Motor neuron (in vitro differentiated cells): ENCODE results near the gene TPT1. TPM values are rescaled to one million over a fixed set of nuclear protein-coding genes. Genes with fewer than 3 reads are reported as not detected.
A peak's percentile ranks its signal among the peaks of the same experiment; 100 is the strongest.

ENCODE experiments used
- ATAC-seq, 8 experiments: fragments of 200-7000 bp; cut with Tn5 transposase; replicated peaks in 6 of 8; 2 replicates each; pipeline ENCODE4 v1.8.0; 2021; ENCODE audit warnings: mild to moderate bottlenecking in 8 of 8, moderate library complexity in 8 of 8
- H3K27ac ChIP-seq, 2 donors: fragments of 250-450 bp; sonication (Bioruptor Pico); 2 replicates each; pipeline ENCODE4 v1.9.0; 2021; ENCODE audit warnings: antibody characterized with exemption in 2 of 2, mild to moderate bottlenecking in 2 of 2, moderate library complexity in 1 of 2
- H3K4me1 ChIP-seq, 2 donors: fragments of 250-450 bp; sonication (Bioruptor Pico); replicated peaks in 1 of 2; 2 replicates each; pipeline ENCODE4 v1.6.1; 2021; ENCODE audit warnings: antibody characterized with exemption in 2 of 2, mild to moderate bottlenecking in 2 of 2, moderate library complexity in 1 of 2
- H3K4me3 ChIP-seq, 5 donors: fragments of 250-450 bp; sonication (Bioruptor Pico); 2 replicates each; pipeline ENCODE4 v1.9.0; 2021; ENCODE audit warnings: antibody characterized with exemption in 5 of 5, mild to moderate bottlenecking in 5 of 5, moderate library complexity in 4 of 5
- WGBS, 10 experiments: fragments of 450-650 bp; shearing (Covaris generic); methylation state at CpG; one replicate each; pipeline ENCODE4 v1.0.0; 2022; 5-methylcytosine and 5-hydroxymethylcytosine counted together
- in situ Hi-C, 9 experiments: fragments of 400-800 bp; cut with MboI; loops; one replicate each; pipeline ENCODE4 v1.15.0; 2021; ENCODE audit warnings: low sequenced_read_pairs in 9 of 9, low pct_unique_long_range_greater_than_20kb in 2 of 9; ENCODE audit not compliant: unreplicated experiment in 9 of 9
- total RNA-seq, 8 experiments: library from RNA; unstranded; fragments of 300-600 nt; gene quantifications; 2 replicates each; pipeline versions ENCODE4 v1.2.3 to v1.2.4, GENCODE V29; 2022

The TPT1 gene
- total RNA-seq, 8 experiments from 2014 or later = 2,187 to 4,186 (median 2,817) TPM

- no peak overlapping the region for H3K4me3 ChIP-seq
- peaks cover 11 to 21% of the 10 kb centered on the region in 2 donors for H3K4me1 ChIP-seq
- no peak overlapping the region for H3K27ac ChIP-seq
- no peak for ATAC-seq
- in situ Hi-C loops = no loop called here
- 100% methylated on average over 1 of the region's 1 CpG; no CpG with 5 or more reads in 8 of the 10 experiments for WGBS, 10 experiments
Measured at GRCh38 chr13:45337803-45338202, 3.2 kb downstream of the TPT1 start.

DNA sequence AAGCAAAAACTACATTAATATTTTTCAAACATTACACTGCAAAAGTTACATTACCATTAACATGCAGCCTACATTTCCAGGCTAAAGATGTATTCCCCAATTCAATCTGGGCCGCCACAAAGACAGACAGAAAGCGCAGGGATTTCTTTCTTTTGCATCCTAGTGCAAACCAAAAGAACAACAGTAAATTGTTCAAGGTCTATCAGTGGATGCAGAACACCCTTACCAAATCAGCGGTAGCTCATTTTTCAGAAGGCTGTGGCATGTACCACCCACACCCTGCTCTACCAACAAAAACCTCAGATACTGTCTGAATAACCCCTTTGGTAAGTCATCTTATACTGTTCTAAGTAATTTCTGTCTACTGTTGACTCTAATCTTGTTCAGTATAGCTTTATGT is 3.6 kb downstream of the TPT1 start:
- H3K4me3 ChIP-seq = no peak overlapping the region
- in situ Hi-C loops = no loop called here
- peaks cover 11 to 19% of the 10 kb centered on the region in 2 donors for H3K4me1 ChIP-seq
- no peak for ATAC-seq
- no peak overlapping the region for H3K27ac ChIP-seq
- WGBS, 10 experiments = 90 to 100% (median 100%) methylated on average over 1 to 3 of the region's 3 CpGs; no CpG with 5 or more reads in 1 of the 10 experiments

GRCh38 chr13:45336025-45336800 is 4.8 kb downstream of the TPT1 start:
- Histone ChIP-seq H3K4me1 (peaks cover 8 to 18% of the 10 kb centered on the region in 2 donors), H3K27ac (no peak overlapping the region), H3K4me3 (no peak overlapping the region)
- in situ Hi-C loops = no loop called here
- ATAC-seq = no peak
- WGBS, 10 experiments = 77 to 97% (median 90%) methylated on average over 3 to 9 of the region's 9 CpGs

- 38 to 100% (median 88%) methylated on average over 1 to 3 of the region's 3 CpGs; no CpG with 5 or more reads in 4 of the 10 experiments for WGBS, 10 experiments
- H3K4me1 ChIP-seq = peaks cover 8 to 18% of the 10 kb centered on the region in 2 donors
- in situ Hi-C loops = no loop called here
- ATAC-seq = peak in 1 of 8 experiments; percentile 3
- no peak overlapping the region for H3K4me3 ChIP-seq
- H3K27ac ChIP-seq = no peak overlapping the region
Measured at GRCh38 chr13:45335397-45336024, 5.5 kb downstream of the TPT1 start.

DNA sequence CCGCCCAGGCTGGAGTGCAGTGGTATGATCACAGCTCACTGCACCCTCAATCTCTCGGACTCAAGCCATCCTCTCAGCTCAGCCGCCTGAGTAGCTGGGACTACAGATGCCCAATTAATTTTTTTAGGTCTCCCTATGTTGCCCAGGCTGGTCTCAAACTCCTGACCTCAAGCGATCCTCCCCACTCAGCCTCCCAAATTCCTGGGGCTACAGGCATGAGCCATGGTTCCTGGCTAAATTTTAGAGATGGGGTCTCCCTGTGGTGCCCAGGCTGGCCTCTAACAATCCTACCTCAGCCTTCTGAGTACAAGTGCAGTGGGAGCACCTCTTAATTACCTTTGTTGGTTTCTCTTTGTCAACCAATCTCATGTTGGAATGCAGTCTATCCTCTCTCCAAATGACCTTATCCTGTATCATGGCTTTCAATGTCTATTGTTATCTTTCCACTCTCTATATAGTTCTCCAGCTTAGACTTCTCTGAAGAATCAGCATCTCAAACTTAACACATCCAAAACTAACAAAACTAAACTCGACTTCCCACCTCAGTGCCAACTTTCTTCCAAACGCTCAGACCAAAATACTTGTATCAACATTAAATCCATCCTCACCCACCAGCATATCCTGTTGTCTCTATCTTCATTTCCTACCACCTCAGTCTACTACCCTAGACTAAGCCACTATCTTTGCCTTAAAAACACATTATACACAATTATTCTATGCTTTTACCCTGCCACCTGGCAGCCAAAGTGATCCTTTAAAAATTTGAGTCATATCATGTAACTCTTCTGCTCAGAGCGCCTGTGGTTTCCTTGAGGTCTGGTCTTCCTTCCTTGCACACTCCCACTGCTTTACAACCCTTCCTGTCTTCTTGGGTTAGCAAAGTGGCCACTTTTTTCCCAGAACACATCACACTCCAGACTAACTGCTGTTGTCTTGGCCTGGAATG is 6.7 kb downstream of the TPT1 start:
- Histone ChIP-seq H3K4me1 (peaks cover 3 to 11% of the 10 kb centered on the region in 2 donors), H3K4me3 (no peak overlapping the region), H3K27ac (no peak overlapping the region)
- WGBS, 10 experiments = 61 to 100% (median 79%) methylated on average over 2 to 7 of the region's 7 CpGs
- in situ Hi-C loops = no loop called here
- ATAC-seq = peak in 4 of 8 experiments; percentile 1 to 21 (median 12)

- H3K27ac ChIP-seq = no peak overlapping the region
- no peak overlapping the region for H3K4me3 ChIP-seq
- no peak for ATAC-seq
- 61 to 100% (median 93%) methylated on average over 1 to 3 of the region's 3 CpGs; no CpG with 5 or more reads in 1 of the 10 experiments for WGBS, 10 experiments
- in situ Hi-C loops = no loop called here
- H3K4me1 ChIP-seq = peaks cover 0 to 3% of the 10 kb centered on the region in 2 donors
Measured at GRCh38 chr13:45333251-45333976, 7.6 kb downstream of the TPT1 start.

GRCh38 chr13:45332831-45333219 is 8.2 kb downstream of the TPT1 start:
- no peaks in the 10 kb centered on the region for H3K4me1 ChIP-seq
- H3K4me3 ChIP-seq = no peak overlapping the region
- H3K27ac ChIP-seq = no peak overlapping the region
- WGBS, 10 experiments = 0 to 100% (median 100%) methylated on average over 1 to 3 of the region's 3 CpGs; no CpG with 5 or more reads in 2 of the 10 experiments
- peak in 1 of 8 experiments; percentile 0 for ATAC-seq
- in situ Hi-C loops = no loop called here

DNA sequence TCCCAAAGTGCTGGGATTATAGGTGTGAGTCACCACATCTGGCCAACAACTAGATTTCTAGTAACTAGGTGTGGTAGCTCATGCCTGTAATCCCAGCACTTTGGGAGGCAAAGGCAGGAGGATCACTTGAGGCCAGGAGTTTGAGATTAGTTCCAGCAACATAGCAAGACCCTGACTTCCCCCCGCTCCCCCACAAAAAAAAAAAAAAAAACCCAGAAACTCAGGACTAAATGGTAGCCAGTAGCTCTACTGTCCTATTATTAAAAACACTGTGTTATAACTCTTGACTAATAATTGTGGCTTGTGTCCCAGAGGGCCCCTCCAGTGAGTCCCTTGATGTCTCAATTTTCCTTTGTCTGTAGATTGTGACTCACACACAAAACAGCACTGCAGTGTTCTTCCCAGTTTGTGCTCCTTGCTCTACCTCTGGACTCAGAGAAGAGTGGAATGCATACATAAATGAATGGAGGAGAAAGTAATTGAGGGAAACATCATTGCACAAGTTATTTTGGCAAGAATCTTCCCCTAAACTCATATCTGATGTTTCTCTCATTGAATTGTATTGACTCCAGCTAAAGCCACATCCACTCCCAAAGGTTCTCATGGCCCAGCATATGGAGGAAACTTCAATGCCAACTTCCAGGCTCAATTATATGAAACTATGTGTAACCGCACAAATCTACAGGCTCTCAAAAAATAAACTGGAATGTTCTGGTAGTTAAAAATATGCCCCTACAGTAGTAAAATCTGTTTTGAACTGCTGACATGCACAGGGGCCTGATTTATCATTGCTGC is 8.8 kb downstream of the TPT1 start:
- H3K27ac ChIP-seq = no peak overlapping the region
- peak in 6 of 8 experiments; percentile 13 to 45 (median 24) for ATAC-seq
- in situ Hi-C loops = no loop called here
- WGBS, 10 experiments = 7 to 100% (median 88%) methylated on average over 1 to 2 of the region's 2 CpGs; no CpG with 5 or more reads in 3 of the 10 experiments
- no peak overlapping the region for H3K4me3 ChIP-seq
- no peaks in the 10 kb centered on the region for H3K4me1 ChIP-seq

DNA sequence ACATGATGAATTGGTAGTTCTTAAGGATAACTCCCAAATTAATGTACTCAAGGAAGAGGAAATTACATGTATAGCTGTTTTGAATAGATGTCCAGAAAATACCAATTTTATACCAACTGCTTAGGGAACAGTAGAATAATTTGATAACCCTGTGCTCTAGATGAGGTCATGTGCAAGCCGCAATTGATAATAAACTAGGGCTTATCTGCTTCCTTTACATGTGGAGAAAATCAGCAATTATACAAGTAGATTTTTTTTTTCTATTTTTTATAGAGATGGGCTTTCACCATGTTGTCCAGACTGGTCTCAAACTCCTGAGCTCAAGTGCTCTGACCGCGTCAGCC is 9.3 kb downstream of the TPT1 start:
- in situ Hi-C loops = no loop called here
- 38 to 100% (median 92%) methylated on average over 1 to 3 of the region's 3 CpGs for WGBS, 10 experiments
- ATAC-seq = peak in 1 of 8 experiments; percentile 2
- Histone ChIP-seq H3K27ac (no peak overlapping the region), H3K4me1 (no peaks in the 10 kb centered on the region), H3K4me3 (no peak overlapping the region)

GRCh38 chr13:45331123-45331619 is 9.8 kb downstream of the TPT1 start:
- Histone ChIP-seq H3K4me1 (no peaks in the 10 kb centered on the region), H3K27ac (no peak overlapping the region), H3K4me3 (no peak overlapping the region)
- WGBS, 10 experiments = 0 to 100% (median 79%) methylated on average over 1 of the region's 1 CpG; no CpG with 5 or more reads in 4 of the 10 experiments
- ATAC-seq = peak in 2 of 8 experiments; percentile 2
- in situ Hi-C loops = no loop called here

- in situ Hi-C loops = no loop called here
- no peak for ATAC-seq
- WGBS, 10 experiments = 6 to 100% (median 75%) methylated on average over 2 to 3 of the region's 3 CpGs; no CpG with 5 or more reads in 2 of the 10 experiments
- H3K27ac ChIP-seq = no peak overlapping the region
- no peak overlapping the region for H3K4me3 ChIP-seq
- no peaks in the 10 kb centered on the region for H3K4me1 ChIP-seq
Measured at GRCh38 chr13:45328661-45329111, 12.3 kb downstream of the TPT1 start.
